ENCODE data around the gene SLC22A7.

GRCh38 chr6:43294536-43294935, 3.5 kb upstream of the SLC22A7 start:
- no peak for TF ChIP-seq POLR2A (IDR thresholded peaks at IDR 0.05)
- no peak for TF ChIP-seq CTCF (IDR thresholded peaks at IDR 0.05)

Data from tibial nerve (tissue), 3 donors.